B cell (primary cell): ENCODE measurements around the gene RYK. TPM values are rescaled to one million over a fixed set of nuclear protein-coding genes. Genes with fewer than 3 reads are reported as not detected.
A peak's percentile ranks its signal among the peaks of the same experiment; 100 is the strongest.

Experiments
- ATAC-seq: fragments of 200-7000 bp; cut with Tn5 transposase; one replicate; pipeline ENCODE4 v1.10.0; 2021; ENCODE audit warnings: low read depth, mild to moderate bottlenecking, moderate number of reproducible peaks, moderate library complexity
- CTCF ChIA-PET: fragments of 350-600 bp; sonication (Branson Sonifier 250); formaldehyde crosslinking; loops from one replicate; lab custom pipeline; 2021; ENCODE audit warnings: antibody characterized with exemption, inconsistent platforms; lab: Charles Lee
- POLR2A ChIA-PET: fragments of 350-600 bp; sonication (Branson Sonifier 250); formaldehyde crosslinking; loops from one replicate; lab custom pipeline; 2021; ENCODE audit warnings: antibody characterized with exemption; lab: Charles Lee
- DNase-seq: peaks from one replicate; pipeline ENCODE4 v3.0.0; 2013
- H2AFZ ChIP-seq: 2 replicates; pipeline ENCODE4 v1.6.1; 2012; ENCODE audit warnings: mild to moderate bottlenecking, low read depth, low read length; ENCODE audit not compliant: insufficient read depth, poor library complexity, severe bottlenecking
- H3K27ac ChIP-seq, 2 donors: 1 replicate in 1 of 2; 2 replicates in 1 of 2; pipeline ENCODE4 v1.5.1; 2012 to 2013; ENCODE audit warnings: low read length in 2 of 2, mild to moderate bottlenecking in 2 of 2, moderate library complexity in 1 of 2
- H3K27me3 ChIP-seq, 4 experiments: fragments of 200-600 bp in 1 of 4; sonication (generic) in 1 of 4; replicated peaks in 1 of 4; 1 replicate in 2 of 4; 2 replicates in 2 of 4; pipeline versions ENCODE4 v1.6.1 to v1.7.0; 2013 to 2016; ENCODE audit warnings: low read length in 3 of 4, mild to moderate bottlenecking in 2 of 4, mixed read lengths in 1 of 4, moderate library complexity in 1 of 4; ENCODE audit not compliant: insufficient read depth in 4 of 4, control insufficient read depth in 3 of 4; ENCODE audit errors: control extremely low read depth in 1 of 4
- H3K36me3 ChIP-seq, 2 experiments: replicated peaks in 1 of 2; 1 replicate in 1 of 2; 2 replicates in 1 of 2; pipeline versions ENCODE4 v1.6.1 to v1.7.1; 2013; ENCODE audit warnings: low read length in 1 of 2; ENCODE audit not compliant: insufficient read depth in 2 of 2, control insufficient read depth in 1 of 2; ENCODE audit errors: control extremely low read depth in 1 of 2, extremely low read depth in 1 of 2
- H3K4me1 ChIP-seq, 2 donors: fragments of 200-600 bp in 1 of 2; sonication (generic) in 1 of 2; 1 replicate in 1 of 2; 2 replicates in 1 of 2; pipeline versions ENCODE4 v1.5.1 to v1.6.1; 2013 to 2017; ENCODE audit warnings: low read length in 2 of 2; ENCODE audit not compliant: control insufficient read depth in 2 of 2, insufficient read depth in 2 of 2
- H3K4me2 ChIP-seq: replicated peaks from 2 replicates; pipeline ENCODE3; 2012; ENCODE audit warnings: mild to moderate bottlenecking, low read depth, low read length; ENCODE audit not compliant: poor library complexity, severe bottlenecking
- H3K4me3 ChIP-seq, 5 experiments: fragments of 200-600 bp in 1 of 5; sonication (generic) in 1 of 5; 1 replicate in 3 of 5; 2 replicates in 2 of 5; pipeline versions ENCODE4 v1.5.1 to v1.7.0; 2011 to 2016; ENCODE audit warnings: low read length in 4 of 5, mild to moderate bottlenecking in 4 of 5, low read depth in 2 of 5, control low read depth in 1 of 5, moderate library complexity in 1 of 5; ENCODE audit not compliant: insufficient read depth in 1 of 5; ENCODE audit errors: control extremely low read depth in 1 of 5, extremely low read depth in 1 of 5
- H3K79me2 ChIP-seq: fragments of 200-600 bp; sonication (generic); one replicate; pipeline ENCODE4 v1.6.0; 2016; ENCODE audit warnings: low read length; ENCODE audit not compliant: control insufficient read depth, insufficient read depth
- H3K9ac ChIP-seq: fragments of 200-600 bp; sonication (generic); 2 replicates; pipeline ENCODE4 v1.6.1; 2017; ENCODE audit warnings: mild to moderate bottlenecking, low read length, moderate library complexity
- H3K9me3 ChIP-seq, 3 donors: one replicate each; pipeline versions ENCODE4 v1.6.1 to v1.7.1; 2013; ENCODE audit warnings: low read length in 2 of 3; ENCODE audit not compliant: control insufficient read depth in 2 of 3, insufficient read depth in 1 of 3; ENCODE audit errors: control extremely low read depth in 1 of 3
- H4K20me1 ChIP-seq: 2 replicates; pipeline ENCODE4 v1.6.0; 2012; ENCODE audit warnings: mild to moderate bottlenecking, low read length; ENCODE audit not compliant: insufficient read depth, control insufficient read depth, poor library complexity, severe bottlenecking
- H3K27ac Mint-ChIP-seq: one replicate; pipeline ENCODE4 v1.8.0; 2021; ENCODE audit warnings: mixed read lengths
- H3K27me3 Mint-ChIP-seq: one replicate; pipeline ENCODE4 v1.8.0; 2021; ENCODE audit warnings: mixed read lengths
- H3K4me1 Mint-ChIP-seq: one replicate; pipeline ENCODE4 v1.8.0; 2021; ENCODE audit warnings: mixed read lengths
- H3K4me3 Mint-ChIP-seq: one replicate; pipeline ENCODE4 v1.8.0; 2021; ENCODE audit warnings: mixed read lengths
- H3K9me3 Mint-ChIP-seq: one replicate; pipeline ENCODE4 v1.8.0; 2022; ENCODE audit warnings: mixed read lengths; ENCODE audit not compliant: insufficient read depth
- EZH2 ChIP-seq: IDR thresholded peaks from 2 replicates; pipeline ENCODE4 v1.6.1; 2012; ENCODE audit warnings: borderline replicate concordance, low read depth, mild to moderate bottlenecking, moderate library complexity, low read length; ENCODE audit not compliant: insufficient read depth, poor library complexity, severe bottlenecking
- WGBS: methylation state at CpG from one replicate; pipeline ENCODE4 v1.1.5; 2013; ENCODE audit warnings: missing lambda C conversion rate; ENCODE audit not compliant: insufficient coverage; 5-methylcytosine and 5-hydroxymethylcytosine counted together
- intact Hi-C: fragments of 100-400 bp; cut with micrococcal nuclease; formaldehyde crosslinking; loops from one replicate; pipeline ENCODE4 v1.10.0; 2022
- polyA plus RNA-seq: library from polyadenylated mRNA; depleted of rRNA; stranded (reverse); fragments of >200 nt; gene quantifications from 2 replicates; pipeline ENCODE4 v1.2.3, GENCODE V29; 2012
- total RNA-seq, 2 donors: library from RNA; stranded (reverse); fragments of 120-200 nt in 1 of 2; gene quantifications; 1 replicate in 1 of 2; 2 replicates in 1 of 2; pipeline versions ENCODE4 v1.2.3 to v1.2.4, GENCODE V29; 2013 to 2022
- TF ChIP-seq, protein P1 (sequence below): fragments of 200-600 bp; IDR thresholded peaks from one replicate; pipeline ENCODE4 v1.8.0; 2022; ENCODE audit warnings: antibody characterized with exemption, mild to moderate bottlenecking

The RYK gene
- total and polyA plus RNA-seq, 2 donors (not counting 1 experiment from before 2014, with no cell fraction given): 16.9 to 67.7 TPM

DNA sequence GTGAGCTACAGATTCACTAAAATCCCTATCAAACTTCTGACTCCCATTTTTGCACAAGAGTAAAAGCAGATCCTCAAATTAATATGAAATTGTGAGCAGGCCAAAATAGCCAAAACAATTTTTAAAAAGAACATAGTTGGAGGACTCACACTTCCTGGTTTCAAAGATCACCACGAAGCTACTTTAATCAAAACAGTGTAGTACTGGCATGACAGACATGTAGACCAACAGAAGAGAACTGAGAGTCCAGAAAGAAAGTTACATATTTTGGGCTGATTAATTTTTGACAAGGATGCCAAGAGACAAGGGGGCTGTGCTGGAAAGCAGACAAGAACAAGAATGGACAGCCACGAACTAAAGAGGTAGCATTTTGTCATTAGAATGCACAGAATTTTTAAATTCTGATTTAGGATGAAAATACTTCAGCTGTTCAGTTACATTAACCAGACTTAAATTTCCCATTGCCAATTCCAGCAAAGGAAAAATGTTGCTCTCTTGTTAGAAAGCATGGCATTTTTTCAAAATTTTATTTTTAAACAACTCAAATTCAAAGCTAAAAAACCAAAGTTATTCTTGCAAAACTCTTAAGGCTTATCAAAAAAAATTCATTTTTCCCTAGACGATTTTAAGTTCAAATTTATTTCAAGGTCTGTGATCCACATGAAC, 14.0 kb downstream of the RYK start:
- H3K9ac ChIP-seq: no peak overlapping the region
- ChIA-PET POLR2A (no interaction called here), CTCF (interaction anchor here (1.2 to 6.6 kb wide), 6 partner anchors 10 to 27 kb away, joined by 3 to 50 read pairs (median 6); no protein-coding TSS in a partner anchor)
- peaks cover 73% of the 10 kb centered on the region for H3K4me1 Mint-ChIP-seq
- peak overlapping the region; percentile 46 for H3K27ac Mint-ChIP-seq
- H3K9me3 ChIP-seq: no peaks in the 10 kb centered on the region
- H3K4me3 ChIP-seq: no peak overlapping the region
- DNase-seq (no peak), ATAC-seq (no peak)
- H3K9me3 Mint-ChIP-seq: no peaks in the 10 kb centered on the region
- intact Hi-C loops: loop anchor here (1.0 kb wide), 1 partner anchor 12 kb away; no protein-coding TSS in a partner anchor
- no peaks in the 10 kb centered on the region for H3K36me3 ChIP-seq
- H3K27ac ChIP-seq: peak overlapping the region in 1 of 2 donors; percentile 15
- WGBS: no CpG with 5 or more reads among the region's 3 CpGs
- peak overlapping the region; percentile 27 for H3K4me3 Mint-ChIP-seq
- peak overlapping the region; percentile 21 for H3K4me2 ChIP-seq
- H3K79me2 ChIP-seq: peaks cover 98% of the 10 kb centered on the region
- peaks cover 60% of the 10 kb centered on the region for H4K20me1 ChIP-seq
- H3K4me1 ChIP-seq: peaks cover 27 to 51% of the 10 kb centered on the region in 2 donors
- H3K27me3 Mint-ChIP-seq: no peaks in the 10 kb centered on the region
- TF ChIP-seq EZH2: no peak
- TF ChIP-seq, protein P1, sequence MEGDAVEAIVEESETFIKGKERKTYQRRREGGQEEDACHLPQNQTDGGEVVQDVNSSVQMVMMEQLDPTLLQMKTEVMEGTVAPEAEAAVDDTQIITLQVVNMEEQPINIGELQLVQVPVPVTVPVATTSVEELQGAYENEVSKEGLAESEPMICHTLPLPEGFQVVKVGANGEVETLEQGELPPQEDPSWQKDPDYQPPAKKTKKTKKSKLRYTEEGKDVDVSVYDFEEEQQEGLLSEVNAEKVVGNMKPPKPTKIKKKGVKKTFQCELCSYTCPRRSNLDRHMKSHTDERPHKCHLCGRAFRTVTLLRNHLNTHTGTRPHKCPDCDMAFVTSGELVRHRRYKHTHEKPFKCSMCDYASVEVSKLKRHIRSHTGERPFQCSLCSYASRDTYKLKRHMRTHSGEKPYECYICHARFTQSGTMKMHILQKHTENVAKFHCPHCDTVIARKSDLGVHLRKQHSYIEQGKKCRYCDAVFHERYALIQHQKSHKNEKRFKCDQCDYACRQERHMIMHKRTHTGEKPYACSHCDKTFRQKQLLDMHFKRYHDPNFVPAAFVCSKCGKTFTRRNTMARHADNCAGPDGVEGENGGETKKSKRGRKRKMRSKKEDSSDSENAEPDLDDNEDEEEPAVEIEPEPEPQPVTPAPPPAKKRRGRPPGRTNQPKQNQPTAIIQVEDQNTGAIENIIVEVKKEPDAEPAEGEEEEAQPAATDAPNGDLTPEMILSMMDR: no peak
- H3K27me3 ChIP-seq: no peaks in the 10 kb centered on the region
- H2AFZ ChIP-seq: no peak overlapping the region

DNA sequence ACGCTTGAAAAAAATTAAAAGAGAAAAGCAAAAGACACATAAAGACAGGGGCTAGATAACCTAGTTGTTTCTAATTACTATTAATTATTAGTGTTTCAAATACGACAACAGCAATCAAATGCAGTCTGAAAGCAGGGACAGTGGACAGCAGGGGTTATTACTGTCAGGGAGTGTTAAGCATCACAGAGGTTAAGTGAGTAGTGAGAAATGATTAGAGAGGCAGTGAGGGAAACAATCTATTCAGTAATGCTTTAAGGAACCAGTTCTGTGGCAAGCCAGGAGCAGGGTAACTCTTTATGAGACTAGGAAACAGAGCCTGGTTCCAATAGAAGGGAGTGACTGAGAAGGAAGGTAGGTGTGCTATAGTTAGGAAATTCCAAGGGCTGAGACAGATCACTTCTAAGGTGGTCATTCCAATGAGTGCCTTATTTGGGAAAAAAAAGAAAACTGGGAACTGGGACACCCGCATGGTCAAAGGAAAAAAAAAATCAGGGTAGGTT, 15.0 kb downstream of the RYK start:
- CTCF ChIA-PET: interaction anchor here (1.2 kb wide), 1 partner anchor 9 kb away, joined by 6 read pairs; no protein-coding TSS in a partner anchor
- H3K4me1 ChIP-seq: peaks cover 29 to 55% of the 10 kb centered on the region in 2 donors
- peaks cover 74% of the 10 kb centered on the region for H3K4me1 Mint-ChIP-seq

More for the DNA sequence above, 15.0 kb downstream of the RYK start:
- TF ChIP-seq, protein P1: no peak
- no peak for TF ChIP-seq EZH2
- Histone ChIP-seq H3K27ac (no peak overlapping the region), H3K27me3 (no peaks in the 10 kb centered on the region), H4K20me1 (peaks cover 59% of the 10 kb centered on the region), H3K4me2 (no peak overlapping the region), H3K9ac (no peak overlapping the region), H3K36me3 (no peaks in the 10 kb centered on the region), H3K79me2 (peaks cover 98% of the 10 kb centered on the region), H3K4me3 (no peak overlapping the region), H2AFZ (no peak overlapping the region), H3K9me3 (no peaks in the 10 kb centered on the region)
- intact Hi-C loops: loop anchor here (1.0 kb wide), 1 partner anchor 11 kb away; no protein-coding TSS in a partner anchor
- Mint-ChIP-seq H3K9me3 (no peaks in the 10 kb centered on the region), H3K27ac (peak overlapping the region; percentile 41), H3K4me3 (no peak overlapping the region), H3K27me3 (no peaks in the 10 kb centered on the region)
- no peak for ATAC-seq
- POLR2A ChIA-PET: no interaction called here
- DNase-seq: no peak
- WGBS: 100% methylated on average over 2 of the region's 3 CpGs
